ENCODE measurements around the gene GCA.

GRCh38 chr2:162372818-162373217 lies 28.9 kb downstream of the GCA start:
- TF ChIP-seq CTCF (IDR thresholded peaks at IDR 0.05): no peak
- TF ChIP-seq POLR2A (IDR thresholded peaks at IDR 0.05): no peak
